Vagina (tissue), 2 donors: Measurements from ENCODE around the gene ANKS1A. TPM values are rescaled to one million over a fixed set of nuclear protein-coding genes. Genes with fewer than 3 reads are reported as not detected.

Source experiments
- DNase-seq, 2 donors: peaks; one replicate each; pipeline ENCODE4 v3.0.0-alpha.2; 2017; ENCODE audit errors: extremely low spot score in 2 of 2
- H3K27ac ChIP-seq: fragments of 200-600 bp; sonication (generic); one replicate; pipeline ENCODE4 v1.5.1; 2019
- H3K27me3 ChIP-seq: fragments of 200-600 bp; sonication (generic); one replicate; pipeline ENCODE4 v1.5.1; 2019
- H3K36me3 ChIP-seq, 2 donors: fragments of 200-600 bp; sonication (generic); one replicate each; pipeline ENCODE4 v1.5.1; 2017 to 2019
- H3K4me1 ChIP-seq: fragments of 200-600 bp; sonication (generic); one replicate; pipeline ENCODE4 v1.5.1; 2019
- H3K4me3 ChIP-seq, 2 donors: fragments of 200-600 bp; sonication (generic); 1 replicate in 1 of 2; 2 replicates in 1 of 2; pipeline ENCODE4 v1.5.1; 2016 to 2019
- H3K9me3 ChIP-seq: fragments of 200-600 bp; sonication (generic); one replicate; pipeline ENCODE4 v1.5.1; 2019
- CTCF ChIP-seq, 3 experiments: fragments of 450-650 bp in 2 of 3; fragments of 200-600 bp in 1 of 3; sonication (generic) in 1 of 3; IDR thresholded peaks; one replicate each; pipeline ENCODE4 v1.5.1; 2017 to 2019; ENCODE audit warnings: antibody characterized with exemption in 3 of 3, mild to moderate bottlenecking in 2 of 3, moderate library complexity in 2 of 3
- POLR2A ChIP-seq, 2 donors: fragments of 450-650 bp; IDR thresholded peaks; one replicate each; pipeline ENCODE4 v1.6.1; 2017; ENCODE audit warnings: antibody characterized with exemption in 2 of 2, mild to moderate bottlenecking in 2 of 2, moderate library complexity in 2 of 2
- POLR2AphosphoS5 ChIP-seq, 2 donors: sonication (generic); formaldehyde crosslinking; IDR thresholded peaks; one replicate each; pipeline ENCODE4 v1.9.0; 2017; ENCODE audit warnings: antibody characterized with exemption in 2 of 2, mild to moderate bottlenecking in 2 of 2, low read depth in 1 of 2; ENCODE audit not compliant: insufficient read depth in 1 of 2
- intact Hi-C: fragments of 100-400 bp; cut with DNase I; formaldehyde crosslinking; loops from one replicate; pipeline ENCODE4 v1.15.1; 2023
- total RNA-seq: library from RNA; depleted of rRNA; stranded (reverse); fragments of >200 nt; gene quantifications from one replicate; pipeline ENCODE4 v1.2.3, GENCODE V29; 2016

ANKS1A gene
- total RNA-seq, 1 donor from 2014 or later, result 24.3 TPM

GRCh38 chr6:35064290-35064689 is 175.2 kb downstream of the ANKS1A start:
- H3K36me3 ChIP-seq, result peaks cover 0 to 30% of the 10 kb centered on the region in 2 donors
- H3K27me3 ChIP-seq, result no peaks in the 10 kb centered on the region
- no peak overlapping the region for H3K27ac ChIP-seq
- DNase-seq, result no peak
- H3K4me1 ChIP-seq, result peaks cover 9% of the 10 kb centered on the region
- intact Hi-C loops, result no loop called here
- H3K9me3 ChIP-seq, result no peaks in the 10 kb centered on the region
- H3K4me3 ChIP-seq, result no peak overlapping the region
- no peak for TF ChIP-seq POLR2AphosphoS5 (IDR thresholded peaks at IDR 0.05; ENCODE audit: insufficient read depth in 1 of 2, low read depth in 1 of 2)
- TF ChIP-seq POLR2A (IDR thresholded peaks at IDR 0.05), result no peak
- TF ChIP-seq CTCF (IDR thresholded peaks at IDR 0.05), result no peak

GRCh38 chr6:35064757-35065440 is 175.8 kb downstream of the ANKS1A start:
- Histone ChIP-seq H3K27ac (no peak overlapping the region), H3K36me3 (peaks cover 0 to 24% of the 10 kb centered on the region in 2 donors)
- intact Hi-C loops, result no loop called here

GRCh38 chr6:35065441-35065800 is 176.4 kb downstream of the ANKS1A start:
- Histone ChIP-seq H3K4me1 (peaks cover 9% of the 10 kb centered on the region), H3K27me3 (no peaks in the 10 kb centered on the region), H3K4me3 (no peak overlapping the region), H3K9me3 (no peaks in the 10 kb centered on the region), H3K27ac (no peak overlapping the region), H3K36me3 (peaks cover 0 to 19% of the 10 kb centered on the region in 2 donors)
- TF ChIP-seq POLR2AphosphoS5 (IDR thresholded peaks at IDR 0.05; ENCODE audit: insufficient read depth in 1 of 2, low read depth in 1 of 2), result no peak
- no peak for TF ChIP-seq POLR2A (IDR thresholded peaks at IDR 0.05)
- TF ChIP-seq CTCF (IDR thresholded peaks at IDR 0.05), result no peak
- intact Hi-C loops, result no loop called here
- no peak for DNase-seq

More at GRCh38 chr6:35064757-35065440, 175.8 kb downstream of the ANKS1A start:
- no peak for TF ChIP-seq POLR2A (IDR thresholded peaks at IDR 0.05)
- TF ChIP-seq CTCF (IDR thresholded peaks at IDR 0.05), result no peak
- no peak for TF ChIP-seq POLR2AphosphoS5 (IDR thresholded peaks at IDR 0.05; ENCODE audit: insufficient read depth in 1 of 2, low read depth in 1 of 2)
- no peak for DNase-seq
- Histone ChIP-seq H3K4me1 (peaks cover 9% of the 10 kb centered on the region), H3K4me3 (no peak overlapping the region), H3K9me3 (no peaks in the 10 kb centered on the region), H3K27me3 (no peaks in the 10 kb centered on the region)

- DNase-seq, result no peak
- intact Hi-C loops, result no loop called here
- Histone ChIP-seq H3K36me3 (peaks cover 0 to 14% of the 10 kb centered on the region in 2 donors), H3K9me3 (no peaks in the 10 kb centered on the region), H3K27ac (no peak overlapping the region), H3K4me3 (no peak overlapping the region), H3K4me1 (peaks cover 9% of the 10 kb centered on the region), H3K27me3 (no peaks in the 10 kb centered on the region)
- no peak for TF ChIP-seq POLR2A (IDR thresholded peaks at IDR 0.05)
- no peak for TF ChIP-seq CTCF (IDR thresholded peaks at IDR 0.05)
- no peak for TF ChIP-seq POLR2AphosphoS5 (IDR thresholded peaks at IDR 0.05; ENCODE audit: insufficient read depth in 1 of 2, low read depth in 1 of 2)
Measured at GRCh38 chr6:35065870-35066269, 176.8 kb downstream of the ANKS1A start.

GRCh38 chr6:35067234-35067633 is 178.2 kb downstream of the ANKS1A start:
- DNase-seq, result no peak
- H3K4me1 ChIP-seq, result peaks cover 9% of the 10 kb centered on the region
- H3K27ac ChIP-seq, result no peak overlapping the region
- TF ChIP-seq CTCF (IDR thresholded peaks at IDR 0.05) (no peak), POLR2A (IDR thresholded peaks at IDR 0.05) (no peak), POLR2AphosphoS5 (IDR thresholded peaks at IDR 0.05; ENCODE audit: insufficient read depth in 1 of 2, low read depth in 1 of 2) (no peak)
- no peaks in the 10 kb centered on the region for H3K27me3 ChIP-seq
- no peaks in the 10 kb centered on the region for H3K9me3 ChIP-seq
- no peak overlapping the region for H3K4me3 ChIP-seq
- intact Hi-C loops, result no loop called here
- peaks cover 0 to 9% of the 10 kb centered on the region in 2 donors for H3K36me3 ChIP-seq
